ENCODE data around the gene TNFRSF21.

DNA sequence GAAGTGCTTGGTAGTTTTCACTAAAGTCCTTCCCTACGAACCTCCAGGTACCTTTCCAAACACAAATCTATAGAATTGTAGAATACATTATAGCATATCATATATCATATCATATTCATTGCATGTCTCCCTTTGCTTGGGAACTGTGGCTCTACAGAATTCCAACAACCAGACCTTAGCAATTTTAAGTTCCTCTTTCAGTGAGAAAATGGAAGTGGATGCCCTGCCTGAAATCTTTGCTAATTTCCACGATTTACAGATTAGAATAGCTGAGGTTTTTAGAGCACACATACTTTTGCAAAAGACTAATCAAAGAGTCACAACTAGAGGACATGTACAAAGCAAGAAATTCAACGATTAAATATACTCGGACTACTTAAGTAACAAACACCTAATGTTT lies 78.6 kb downstream of the TNFRSF21 start:
- TF ChIP-seq, protein P1, sequence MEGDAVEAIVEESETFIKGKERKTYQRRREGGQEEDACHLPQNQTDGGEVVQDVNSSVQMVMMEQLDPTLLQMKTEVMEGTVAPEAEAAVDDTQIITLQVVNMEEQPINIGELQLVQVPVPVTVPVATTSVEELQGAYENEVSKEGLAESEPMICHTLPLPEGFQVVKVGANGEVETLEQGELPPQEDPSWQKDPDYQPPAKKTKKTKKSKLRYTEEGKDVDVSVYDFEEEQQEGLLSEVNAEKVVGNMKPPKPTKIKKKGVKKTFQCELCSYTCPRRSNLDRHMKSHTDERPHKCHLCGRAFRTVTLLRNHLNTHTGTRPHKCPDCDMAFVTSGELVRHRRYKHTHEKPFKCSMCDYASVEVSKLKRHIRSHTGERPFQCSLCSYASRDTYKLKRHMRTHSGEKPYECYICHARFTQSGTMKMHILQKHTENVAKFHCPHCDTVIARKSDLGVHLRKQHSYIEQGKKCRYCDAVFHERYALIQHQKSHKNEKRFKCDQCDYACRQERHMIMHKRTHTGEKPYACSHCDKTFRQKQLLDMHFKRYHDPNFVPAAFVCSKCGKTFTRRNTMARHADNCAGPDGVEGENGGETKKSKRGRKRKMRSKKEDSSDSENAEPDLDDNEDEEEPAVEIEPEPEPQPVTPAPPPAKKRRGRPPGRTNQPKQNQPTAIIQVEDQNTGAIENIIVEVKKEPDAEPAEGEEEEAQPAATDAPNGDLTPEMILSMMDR (IDR thresholded peaks at IDR 0.05) = no peak
- TF ChIP-seq POLR2A (IDR thresholded peaks at IDR 0.05) = no peak

Measured in heart left ventricle (tissue), 13 donors.